ENCODE data around the gene ANKLE1.

Gene ANKLE1

GRCh38 chr19:17325881-17326594, 44.3 kb downstream of the ANKLE1 start:
- no peak for TF ChIP-seq CTCF (IDR thresholded peaks at IDR 0.05; ENCODE audit: borderline replicate concordance, control extremely low read depth, extremely low read depth, insufficient read depth, missing control alignments)
- in situ Hi-C loops (cut with MboI; ENCODE audit: low sequenced_read_pairs, unreplicated experiment), result no loop called here

GRCh38 chr19:17326595-17326966, 44.9 kb downstream of the ANKLE1 start:
- in situ Hi-C loops (cut with MboI; ENCODE audit: low sequenced_read_pairs, unreplicated experiment), result no loop called here
- no peak for TF ChIP-seq CTCF (IDR thresholded peaks at IDR 0.05; ENCODE audit: borderline replicate concordance, control extremely low read depth, extremely low read depth, insufficient read depth, missing control alignments)
- no peak for DNase-seq (ENCODE audit: low spot score)

More at GRCh38 chr19:17325881-17326594, 44.3 kb downstream of the ANKLE1 start:
- no peak for DNase-seq (ENCODE audit: low spot score)

- DNase-seq (ENCODE audit: low spot score), result no peak
- no peak for TF ChIP-seq CTCF (IDR thresholded peaks at IDR 0.05; ENCODE audit: borderline replicate concordance, control extremely low read depth, extremely low read depth, insufficient read depth, missing control alignments)
- in situ Hi-C loops (cut with MboI; ENCODE audit: low sequenced_read_pairs, unreplicated experiment), result no loop called here
Observed at GRCh38 chr19:17327068-17327653, 45.5 kb downstream of the ANKLE1 start.

GRCh38 chr19:17327654-17328516, 46.2 kb downstream of the ANKLE1 start:
- in situ Hi-C loops (cut with MboI; ENCODE audit: low sequenced_read_pairs, unreplicated experiment), result no loop called here
- peak; percentile 87 for DNase-seq (ENCODE audit: low spot score)
- no peak for TF ChIP-seq CTCF (IDR thresholded peaks at IDR 0.05; ENCODE audit: borderline replicate concordance, control extremely low read depth, extremely low read depth, insufficient read depth, missing control alignments)

GRCh38 chr19:17328517-17329365, 47.0 kb downstream of the ANKLE1 start:
- no peak for TF ChIP-seq CTCF (IDR thresholded peaks at IDR 0.05; ENCODE audit: borderline replicate concordance, control extremely low read depth, extremely low read depth, insufficient read depth, missing control alignments)
- in situ Hi-C loops (cut with MboI; ENCODE audit: low sequenced_read_pairs, unreplicated experiment), result no loop called here
- DNase-seq (ENCODE audit: low spot score), result peak; percentile 66
